Glutamatergic neuron (in vitro differentiated cells): ENCODE results near the gene DNMT1. TPM values are rescaled to one million over a fixed set of nuclear protein-coding genes. Genes with fewer than 3 reads are reported as not detected.

Experiments used
- DNase-seq: peaks from one replicate; pipeline ENCODE4 v3.0.0; 2022
- H3K27ac Mint-ChIP-seq: one replicate; pipeline ENCODE4 v1.8.0; 2020; ENCODE audit warnings: mild to moderate bottlenecking, mixed read lengths, inconsistent platforms; ENCODE audit not compliant: unreplicated experiment
- H3K27me3 Mint-ChIP-seq: one replicate; pipeline ENCODE4 v1.8.0; 2020; ENCODE audit warnings: mild to moderate bottlenecking, moderate library complexity, mixed read lengths, inconsistent platforms; ENCODE audit not compliant: unreplicated experiment
- H3K36me3 Mint-ChIP-seq: one replicate; pipeline ENCODE4 v1.8.0; 2020; ENCODE audit warnings: mild to moderate bottlenecking, mixed read lengths, inconsistent platforms; ENCODE audit not compliant: unreplicated experiment
- H3K4me1 Mint-ChIP-seq: one replicate; pipeline ENCODE4 v1.8.0; 2020; ENCODE audit warnings: mild to moderate bottlenecking, low read depth, mixed read lengths, inconsistent platforms; ENCODE audit not compliant: unreplicated experiment
- H3K4me3 Mint-ChIP-seq: one replicate; pipeline ENCODE4 v1.8.0; 2020; ENCODE audit warnings: mild to moderate bottlenecking, mixed read lengths, inconsistent platforms; ENCODE audit not compliant: unreplicated experiment
- H3K9me3 Mint-ChIP-seq: one replicate; pipeline ENCODE4 v1.8.0; 2020; ENCODE audit warnings: mild to moderate bottlenecking, moderate library complexity, mixed read lengths, inconsistent platforms; ENCODE audit not compliant: unreplicated experiment
- CTCF ChIP-seq: fragments of 200-600 bp; sonication (generic); IDR thresholded peaks from one replicate; pipeline ENCODE4 v1.5.0; 2021; ENCODE audit not compliant: partially characterized antibody, unreplicated experiment
- total RNA-seq: library from RNA; stranded (reverse); fragmentation: NEBNext Ultra II Directional; extraction: Animal tissue kit (Norgen Biotek cat#: 25700); gene quantifications from one replicate; pipeline ENCODE4 v1.2.1, GENCODE V29; 2021; ENCODE audit not compliant: unreplicated experiment

Gene DNMT1
- total RNA-seq, 1 donor from 2014 or later = 129 TPM

GRCh38 chr19:10224337-10224736 is 29.6 kb upstream of the DNMT1 start:
- no peak for TF ChIP-seq CTCF
- no peak overlapping the region for H3K27ac Mint-ChIP-seq
- no peak for DNase-seq
- peaks cover 5% of the 10 kb centered on the region for H3K36me3 Mint-ChIP-seq
- H3K4me1 Mint-ChIP-seq = no peaks in the 10 kb centered on the region
- H3K9me3 Mint-ChIP-seq = peaks cover 2% of the 10 kb centered on the region
- peaks cover 6% of the 10 kb centered on the region for H3K27me3 Mint-ChIP-seq
- no peak overlapping the region for H3K4me3 Mint-ChIP-seq

GRCh38 chr19:10223488-10224213 is 28.9 kb upstream of the DNMT1 start:
- no peak overlapping the region for H3K4me3 Mint-ChIP-seq
- H3K9me3 Mint-ChIP-seq = no peaks in the 10 kb centered on the region
- H3K27ac Mint-ChIP-seq = no peak overlapping the region
- peaks cover 5% of the 10 kb centered on the region for H3K36me3 Mint-ChIP-seq
- no peaks in the 10 kb centered on the region for H3K4me1 Mint-ChIP-seq
- peaks cover 4% of the 10 kb centered on the region for H3K27me3 Mint-ChIP-seq
- TF ChIP-seq CTCF = no peak
- DNase-seq = no peak

GRCh38 chr19:10222201-10222890 is 27.6 kb upstream of the DNMT1 start:
- Mint-ChIP-seq H3K4me1 (no peaks in the 10 kb centered on the region), H3K4me3 (no peak overlapping the region), H3K27ac (no peak overlapping the region), H3K27me3 (peaks cover 4% of the 10 kb centered on the region), H3K9me3 (no peaks in the 10 kb centered on the region), H3K36me3 (peaks cover 5% of the 10 kb centered on the region)
- TF ChIP-seq CTCF = no peak
- no peak for DNase-seq

- no peak for TF ChIP-seq CTCF
- Mint-ChIP-seq H3K27ac (no peak overlapping the region), H3K4me3 (no peak overlapping the region), H3K4me1 (no peaks in the 10 kb centered on the region), H3K9me3 (no peaks in the 10 kb centered on the region), H3K36me3 (peaks cover 5% of the 10 kb centered on the region), H3K27me3 (peaks cover 4% of the 10 kb centered on the region)
- DNase-seq = no peak
Measured at GRCh38 chr19:10220695-10221094, 25.9 kb upstream of the DNMT1 start.

- H3K36me3 Mint-ChIP-seq = peaks cover 5% of the 10 kb centered on the region
- H3K27ac Mint-ChIP-seq = no peak overlapping the region
- H3K4me1 Mint-ChIP-seq = no peaks in the 10 kb centered on the region
- no peak overlapping the region for H3K4me3 Mint-ChIP-seq
- H3K27me3 Mint-ChIP-seq = peaks cover 2% of the 10 kb centered on the region
- DNase-seq = no peak
- peak; percentile 9 for TF ChIP-seq CTCF
- no peaks in the 10 kb centered on the region for H3K9me3 Mint-ChIP-seq
Measured at GRCh38 chr19:10219678-10220077, 24.9 kb upstream of the DNMT1 start.
